GM06990 (cell line): ENCODE measurements around the gene AREG.

ENCODE experiments used
- DNase-seq: peaks from one replicate; pipeline ENCODE4 v3.0.0-alpha.2; 2011; ENCODE audit not compliant: insufficient read length; ENCODE audit errors: extremely low read depth
- H3K27me3 ChIP-seq: replicated peaks from 2 replicates; pipeline ENCODE4 v1.6.0; 2011; ENCODE audit warnings: low read length; ENCODE audit not compliant: control insufficient read depth, insufficient read depth
- H3K36me3 ChIP-seq: 2 replicates; pipeline ENCODE4 v1.5.1; 2011; ENCODE audit warnings: low read length; ENCODE audit not compliant: control insufficient read depth, insufficient read depth
- H3K4me3 ChIP-seq: replicated peaks from 2 replicates; pipeline ENCODE4 v1.5.1; 2011; ENCODE audit warnings: low read depth, mild to moderate bottlenecking, control low read depth, low read length
- TF ChIP-seq, protein P1 (sequence below): IDR thresholded peaks from 2 replicates; pipeline ENCODE4 v1.5.1; 2011; ENCODE audit warnings: low read length, control low read depth, mild to moderate bottlenecking, inconsistent platforms; ENCODE audit not compliant: insufficient read depth, poor library complexity, severe bottlenecking

AREG gene

GRCh38 chr4:74464291-74464690, 19.4 kb downstream of the AREG start:
- no peaks in the 10 kb centered on the region for H3K27me3 ChIP-seq
- TF ChIP-seq, protein P1, sequence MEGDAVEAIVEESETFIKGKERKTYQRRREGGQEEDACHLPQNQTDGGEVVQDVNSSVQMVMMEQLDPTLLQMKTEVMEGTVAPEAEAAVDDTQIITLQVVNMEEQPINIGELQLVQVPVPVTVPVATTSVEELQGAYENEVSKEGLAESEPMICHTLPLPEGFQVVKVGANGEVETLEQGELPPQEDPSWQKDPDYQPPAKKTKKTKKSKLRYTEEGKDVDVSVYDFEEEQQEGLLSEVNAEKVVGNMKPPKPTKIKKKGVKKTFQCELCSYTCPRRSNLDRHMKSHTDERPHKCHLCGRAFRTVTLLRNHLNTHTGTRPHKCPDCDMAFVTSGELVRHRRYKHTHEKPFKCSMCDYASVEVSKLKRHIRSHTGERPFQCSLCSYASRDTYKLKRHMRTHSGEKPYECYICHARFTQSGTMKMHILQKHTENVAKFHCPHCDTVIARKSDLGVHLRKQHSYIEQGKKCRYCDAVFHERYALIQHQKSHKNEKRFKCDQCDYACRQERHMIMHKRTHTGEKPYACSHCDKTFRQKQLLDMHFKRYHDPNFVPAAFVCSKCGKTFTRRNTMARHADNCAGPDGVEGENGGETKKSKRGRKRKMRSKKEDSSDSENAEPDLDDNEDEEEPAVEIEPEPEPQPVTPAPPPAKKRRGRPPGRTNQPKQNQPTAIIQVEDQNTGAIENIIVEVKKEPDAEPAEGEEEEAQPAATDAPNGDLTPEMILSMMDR, result no peak
- H3K4me3 ChIP-seq, result no peak overlapping the region
- no peaks in the 10 kb centered on the region for H3K36me3 ChIP-seq
- no peak for DNase-seq

GRCh38 chr4:74466242-74466641, 21.3 kb downstream of the AREG start:
- Histone ChIP-seq H3K27me3 (no peaks in the 10 kb centered on the region), H3K36me3 (no peaks in the 10 kb centered on the region), H3K4me3 (no peak overlapping the region)
- TF ChIP-seq, protein P1, result no peak
- no peak for DNase-seq

DNA sequence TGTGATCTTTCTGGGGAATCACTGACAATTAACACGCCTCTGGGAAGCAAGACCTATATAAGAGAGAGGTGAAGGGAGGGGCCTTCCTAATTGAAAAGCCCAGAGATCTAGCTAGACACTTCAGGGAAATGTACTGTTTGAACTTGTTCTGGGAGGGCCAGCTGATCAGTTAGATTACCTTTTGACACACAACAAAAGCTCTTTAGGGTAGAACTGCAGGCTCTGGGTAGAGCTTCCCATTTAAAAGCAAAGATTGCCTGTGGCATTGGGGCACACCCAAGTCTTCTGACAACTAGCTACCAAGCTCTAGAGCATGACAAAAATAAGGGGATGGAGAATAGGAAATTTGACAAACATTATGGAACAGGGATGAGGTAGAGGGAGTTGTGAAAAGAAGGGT, 26.3 kb downstream of the AREG start:
- TF ChIP-seq, protein P1, result no peak
- no peak overlapping the region for H3K4me3 ChIP-seq
- H3K27me3 ChIP-seq, result no peaks in the 10 kb centered on the region; the same call in 1 of the 2 replicates
- no peaks in the 10 kb centered on the region for H3K36me3 ChIP-seq
- no peak for DNase-seq

DNA sequence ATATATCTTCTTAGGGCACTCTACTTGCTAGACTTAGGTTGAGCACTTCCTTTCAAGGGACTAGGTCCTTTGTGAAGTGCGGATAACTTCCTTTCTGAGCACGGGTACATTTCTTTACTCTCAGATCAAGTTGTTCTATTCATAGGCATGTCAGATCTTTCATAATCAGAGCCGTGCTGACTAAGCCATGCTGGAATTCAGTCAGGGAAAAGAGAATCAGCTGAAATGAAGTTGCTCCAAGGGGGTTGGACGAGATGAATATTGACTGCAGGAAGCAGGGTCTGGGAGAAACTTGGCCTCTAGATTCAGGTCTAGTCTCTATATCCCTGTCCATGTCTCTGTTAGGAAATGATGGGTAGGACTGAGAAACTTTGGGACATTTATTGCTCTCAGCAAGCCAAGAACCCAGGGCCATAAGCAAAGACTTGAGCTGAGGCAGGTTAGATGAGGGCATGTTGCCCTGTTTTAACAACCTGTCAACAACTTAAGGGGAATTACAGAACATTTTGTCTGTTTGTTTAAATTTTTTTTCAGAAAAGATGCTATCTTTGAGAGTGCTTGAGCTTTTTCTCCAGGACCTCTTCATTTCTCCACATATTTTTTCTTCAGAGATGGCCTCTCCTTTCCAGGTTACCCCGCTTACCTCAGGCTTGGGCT, 28.3 kb downstream of the AREG start:
- no peak for DNase-seq
- H3K27me3 ChIP-seq, result no peaks in the 10 kb centered on the region; the same call in 1 of the 2 replicates
- H3K36me3 ChIP-seq, result no peaks in the 10 kb centered on the region
- TF ChIP-seq, protein P1, result no peak
- H3K4me3 ChIP-seq, result no peak overlapping the region

DNA sequence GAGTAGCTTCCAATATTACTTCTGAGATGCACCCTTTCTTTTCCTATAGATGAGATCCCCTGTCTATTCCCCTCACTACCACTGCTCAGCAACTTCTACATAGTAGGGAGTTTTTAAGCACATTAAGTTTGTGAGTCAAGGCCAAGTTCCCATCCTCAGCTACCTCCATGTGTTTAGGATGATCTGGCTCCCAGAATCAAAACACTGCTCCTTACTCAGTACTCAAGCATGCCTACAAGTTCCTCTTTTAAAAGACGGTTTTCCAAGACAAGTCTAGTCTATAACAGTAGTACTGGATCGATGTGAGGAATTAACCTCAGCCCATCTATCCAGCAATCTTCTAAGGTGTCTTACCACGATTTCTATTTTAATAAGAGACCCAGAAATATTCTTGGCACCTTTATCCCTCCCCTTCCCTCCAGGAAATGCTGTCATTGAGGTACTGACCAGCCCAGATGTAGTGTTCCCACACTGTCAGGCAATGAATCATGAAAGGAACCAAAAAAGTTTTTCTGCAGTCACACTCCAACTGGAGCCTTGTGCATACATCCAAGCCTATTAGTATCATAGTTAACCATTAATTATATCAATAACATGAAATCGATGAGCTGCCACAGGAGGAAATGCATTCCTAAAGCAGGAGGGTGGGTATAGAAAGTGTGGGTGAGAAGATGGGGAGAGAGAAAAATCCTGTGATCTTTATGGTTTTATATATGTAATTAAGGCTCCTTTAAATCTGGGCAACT, 29.6 kb downstream of the AREG start:
- Histone ChIP-seq H3K27me3 (no peaks in the 10 kb centered on the region; the same call in 1 of the 2 replicates), H3K36me3 (no peaks in the 10 kb centered on the region), H3K4me3 (no peak overlapping the region)
- TF ChIP-seq, protein P1, result no peak
- DNase-seq, result no peak
